Measurements from ENCODE around the gene PIH1D1.

PIH1D1 gene

DNA sequence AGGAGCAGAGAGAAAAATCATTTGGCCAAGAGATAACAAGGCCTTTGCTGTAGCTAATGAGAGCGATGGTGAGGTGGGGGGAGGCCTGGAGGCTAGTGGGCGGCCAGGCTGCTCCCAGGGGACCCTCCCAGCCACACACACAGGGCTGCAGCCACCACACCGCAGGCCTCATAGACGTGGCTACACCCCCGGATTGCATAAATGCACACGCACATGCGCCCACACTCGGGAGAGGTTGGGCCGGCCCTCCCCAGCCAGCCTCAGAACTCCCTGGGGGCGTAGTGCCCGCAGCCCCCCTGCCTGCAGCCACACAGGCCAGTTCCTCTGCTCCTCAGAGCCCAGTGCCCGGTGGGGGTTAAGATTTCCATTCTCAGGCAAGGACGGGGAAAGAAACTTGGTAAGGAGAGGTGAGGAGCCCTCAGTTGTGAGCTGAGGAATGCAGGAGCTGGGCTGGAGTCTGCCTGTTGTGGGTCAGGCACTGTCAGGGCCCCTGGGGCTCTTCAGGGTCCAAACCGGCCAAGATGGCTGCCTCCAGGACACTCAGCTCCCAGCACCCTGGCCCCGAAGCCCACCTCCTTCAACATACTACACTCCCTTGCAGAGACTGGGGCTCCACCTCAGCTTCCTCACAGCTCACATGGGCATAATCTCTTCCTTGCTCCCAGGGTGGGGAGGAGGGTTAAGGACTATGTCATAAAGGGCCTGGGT lies 36.4 kb downstream of the PIH1D1 start:
- TF ChIP-seq GATA2 (IDR thresholded peaks at IDR 0.05; ENCODE audit: low read depth, low read length) (no peak), GATA3 (IDR thresholded peaks at IDR 0.05; ENCODE audit: low read depth, low read length) (no peak)

DNA sequence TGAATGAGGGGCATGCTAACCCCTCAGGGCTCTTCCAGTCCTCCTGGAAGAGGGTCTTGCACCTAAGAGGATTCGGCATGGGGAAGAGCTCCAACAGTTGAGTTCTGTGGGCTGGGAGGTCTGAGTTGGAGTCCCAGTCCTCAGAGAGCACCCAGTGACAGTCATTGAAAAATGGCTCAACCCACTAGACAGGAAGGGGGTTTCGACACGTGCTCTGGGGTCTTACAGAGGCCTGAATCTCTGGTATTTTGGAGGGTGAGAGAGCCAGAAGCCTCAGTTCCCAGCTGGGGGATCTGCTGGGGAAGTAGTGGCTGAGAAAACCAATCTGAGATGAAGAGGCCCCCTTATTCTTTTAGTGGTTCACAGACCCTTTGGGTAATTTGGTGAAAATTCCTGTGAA lies 37.4 kb downstream of the PIH1D1 start:
- no peak for TF ChIP-seq GATA3 (IDR thresholded peaks at IDR 0.05; ENCODE audit: low read depth, low read length)
- TF ChIP-seq GATA2 (IDR thresholded peaks at IDR 0.05; ENCODE audit: low read depth, low read length) = no peak

DNA sequence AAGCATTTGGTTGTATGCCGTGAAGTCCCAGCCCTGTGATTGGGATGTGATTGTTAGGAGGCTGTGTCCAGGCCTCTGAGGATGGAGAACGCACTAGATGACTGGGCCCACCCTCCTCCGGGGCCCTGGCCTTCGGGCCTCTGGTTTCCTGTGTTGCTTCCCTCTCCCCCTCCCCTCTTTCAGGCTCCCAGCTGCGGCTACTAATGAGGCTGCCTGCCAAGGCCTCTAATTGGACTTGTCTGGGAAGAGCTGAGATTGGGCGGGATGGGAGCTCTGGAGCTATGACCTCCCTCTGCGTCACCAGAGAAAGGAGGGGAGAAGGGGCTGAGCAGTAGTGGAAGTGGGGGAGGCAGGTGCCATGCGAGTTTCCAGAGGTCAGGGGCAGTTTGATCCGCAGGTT lies 38.3 kb downstream of the PIH1D1 start:
- no peak for TF ChIP-seq GATA3 (IDR thresholded peaks at IDR 0.05; ENCODE audit: low read depth, low read length)
- TF ChIP-seq GATA2 (IDR thresholded peaks at IDR 0.05; ENCODE audit: low read depth, low read length) = no peak

DNA sequence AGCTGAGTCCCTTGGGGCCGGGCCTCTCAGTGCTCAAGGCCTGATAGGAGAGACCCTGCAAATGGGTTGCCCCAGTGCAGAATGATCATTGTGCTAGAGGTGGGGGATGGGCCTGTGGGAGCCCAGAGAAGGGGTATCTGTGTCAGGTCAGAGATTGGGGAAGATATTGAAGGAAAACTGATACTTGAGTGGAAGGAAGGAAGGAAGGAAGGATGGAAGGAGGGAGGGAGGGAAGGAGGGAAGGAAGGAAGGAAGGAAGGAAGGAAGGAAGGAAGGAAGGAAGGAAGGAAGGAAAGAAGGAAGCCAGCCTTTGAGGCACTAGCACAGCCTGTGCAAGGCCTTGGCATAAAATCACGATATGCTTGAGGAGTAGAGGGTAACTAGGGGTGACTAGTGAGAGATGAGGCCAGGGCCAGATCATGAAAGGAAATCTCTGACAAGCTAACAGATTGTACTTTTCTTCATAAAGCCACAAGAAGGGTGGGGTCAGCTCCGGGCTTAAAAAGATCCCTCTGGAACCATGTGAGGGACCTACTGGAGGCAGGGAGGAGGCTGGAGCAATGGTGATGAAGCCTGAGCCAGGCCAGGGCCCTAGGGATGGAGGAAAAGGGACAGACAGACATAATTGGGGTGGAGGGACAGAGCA lies 39.8 kb downstream of the PIH1D1 start:
- no peak for TF ChIP-seq GATA3 (IDR thresholded peaks at IDR 0.05; ENCODE audit: low read depth, low read length)
- no peak for TF ChIP-seq GATA2 (IDR thresholded peaks at IDR 0.05; ENCODE audit: low read depth, low read length)

DNA sequence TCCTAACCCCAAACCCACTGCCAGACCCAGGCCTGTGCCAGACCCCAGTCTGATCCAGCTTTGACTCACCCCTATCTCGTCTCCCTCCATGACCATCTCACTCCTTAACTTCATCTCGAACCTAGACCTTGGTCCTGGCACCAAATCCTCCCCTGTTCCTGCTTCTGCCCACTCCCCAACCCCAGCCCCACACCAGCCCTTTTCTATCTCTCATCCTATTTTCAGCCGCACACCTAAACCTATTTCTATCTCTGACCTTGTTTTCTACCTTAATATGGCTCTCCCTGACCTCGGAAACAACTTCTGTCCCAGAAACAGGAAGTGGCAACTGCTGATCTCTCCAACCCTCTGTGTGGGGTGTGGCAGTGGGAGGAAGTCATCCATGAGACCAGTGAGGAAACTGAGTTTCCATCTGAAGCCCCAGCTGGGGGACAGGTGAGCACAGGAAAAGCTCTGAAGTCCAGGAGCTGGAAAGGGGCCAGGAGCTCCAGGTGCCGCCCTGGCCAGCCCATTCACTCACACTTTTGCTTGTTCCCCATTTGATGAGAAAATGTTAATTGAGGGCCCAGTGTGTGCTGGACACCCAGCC lies 42.1 kb downstream of the PIH1D1 start:
- TF ChIP-seq GATA2 (IDR thresholded peaks at IDR 0.05; ENCODE audit: low read depth, low read length) (no peak), GATA3 (IDR thresholded peaks at IDR 0.05; ENCODE audit: low read depth, low read length) (no peak)

DNA sequence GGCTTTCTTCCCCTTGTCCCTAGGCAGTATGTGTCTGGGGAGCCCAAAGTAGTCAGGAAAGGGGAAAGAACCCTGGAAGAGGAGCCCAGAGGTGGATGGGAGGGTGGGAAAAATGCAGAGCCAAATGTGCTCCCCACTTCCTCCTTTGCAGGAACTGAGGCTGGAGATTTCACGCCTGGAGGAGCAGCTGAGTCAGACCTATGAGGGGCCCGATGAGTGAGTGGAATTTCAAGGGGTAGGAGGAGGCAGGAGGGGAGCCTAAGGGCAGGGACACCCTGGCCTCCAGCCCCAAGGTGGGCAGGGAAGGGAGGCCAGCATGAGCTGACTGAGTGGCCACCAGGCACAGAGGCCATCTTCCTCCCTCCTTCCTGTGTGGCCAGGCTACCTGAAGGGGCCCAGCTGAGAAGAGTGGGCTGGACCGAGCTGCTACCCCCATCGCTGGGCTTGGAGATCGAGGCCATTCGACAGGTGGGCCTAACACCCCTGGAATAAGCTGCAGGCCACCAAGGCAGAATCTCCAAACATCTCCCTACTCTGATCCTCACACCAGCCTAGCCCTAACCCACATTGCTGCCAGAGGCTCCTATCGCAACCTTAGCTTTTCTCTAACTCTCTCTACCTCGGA lies 42.7 kb downstream of the PIH1D1 start:
- TF ChIP-seq GATA3 (IDR thresholded peaks at IDR 0.05; ENCODE audit: low read depth, low read length) (no peak), GATA2 (IDR thresholded peaks at IDR 0.05; ENCODE audit: low read depth, low read length) (no peak)

DNA sequence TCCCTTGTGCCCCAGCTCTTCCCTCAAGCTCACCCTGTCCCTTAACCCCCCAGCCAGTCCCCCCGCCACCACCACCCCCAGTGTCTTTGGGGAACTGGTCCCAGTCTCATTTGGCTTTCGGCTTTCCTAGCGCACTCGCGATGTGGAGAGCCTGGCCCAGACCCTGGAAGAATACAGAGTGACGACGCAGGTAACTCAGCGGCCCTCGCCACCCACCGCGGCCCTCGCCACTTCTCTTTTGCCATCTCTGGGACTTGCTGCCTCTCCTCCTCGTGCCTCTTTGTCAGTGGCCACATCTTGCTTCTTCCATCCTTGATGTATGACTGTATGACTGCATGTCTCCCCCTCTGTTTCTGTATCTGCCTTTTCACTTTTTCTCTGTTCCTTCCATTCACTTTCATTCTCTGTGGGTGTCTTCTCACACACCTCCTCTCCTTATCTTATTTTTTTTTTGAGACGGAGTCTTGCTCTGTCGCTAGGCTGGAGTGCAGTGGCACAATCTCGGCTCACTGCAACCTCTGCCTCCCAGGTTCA lies 44.1 kb downstream of the PIH1D1 start:
- no peak for TF ChIP-seq GATA2 (IDR thresholded peaks at IDR 0.05; ENCODE audit: low read depth, low read length)
- TF ChIP-seq GATA3 (IDR thresholded peaks at IDR 0.05; ENCODE audit: low read depth, low read length) = no peak

DNA sequence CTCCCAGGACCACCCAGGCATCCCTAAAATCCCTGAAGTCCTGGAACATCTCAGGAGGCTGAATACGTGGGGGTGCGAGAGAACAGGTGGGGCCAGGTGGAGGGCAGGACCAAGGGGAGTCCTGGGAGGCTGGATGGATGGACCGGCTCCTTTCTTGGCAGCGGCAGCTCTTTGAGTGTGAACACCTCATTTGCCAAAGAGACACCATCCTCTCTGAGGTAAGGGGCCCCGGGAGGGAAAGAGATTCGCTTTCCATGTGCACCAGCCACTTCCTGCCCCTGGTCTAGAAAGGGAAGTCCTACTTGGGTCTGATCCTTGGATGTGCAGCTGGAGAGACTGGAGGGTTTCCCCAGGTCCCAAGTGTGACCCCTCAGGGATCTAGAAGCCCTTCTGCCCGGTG lies 44.5 kb downstream of the PIH1D1 start:
- no peak for TF ChIP-seq GATA3 (IDR thresholded peaks at IDR 0.05; ENCODE audit: low read depth, low read length)
- TF ChIP-seq GATA2 (IDR thresholded peaks at IDR 0.05; ENCODE audit: low read depth, low read length) = no peak

DNA sequence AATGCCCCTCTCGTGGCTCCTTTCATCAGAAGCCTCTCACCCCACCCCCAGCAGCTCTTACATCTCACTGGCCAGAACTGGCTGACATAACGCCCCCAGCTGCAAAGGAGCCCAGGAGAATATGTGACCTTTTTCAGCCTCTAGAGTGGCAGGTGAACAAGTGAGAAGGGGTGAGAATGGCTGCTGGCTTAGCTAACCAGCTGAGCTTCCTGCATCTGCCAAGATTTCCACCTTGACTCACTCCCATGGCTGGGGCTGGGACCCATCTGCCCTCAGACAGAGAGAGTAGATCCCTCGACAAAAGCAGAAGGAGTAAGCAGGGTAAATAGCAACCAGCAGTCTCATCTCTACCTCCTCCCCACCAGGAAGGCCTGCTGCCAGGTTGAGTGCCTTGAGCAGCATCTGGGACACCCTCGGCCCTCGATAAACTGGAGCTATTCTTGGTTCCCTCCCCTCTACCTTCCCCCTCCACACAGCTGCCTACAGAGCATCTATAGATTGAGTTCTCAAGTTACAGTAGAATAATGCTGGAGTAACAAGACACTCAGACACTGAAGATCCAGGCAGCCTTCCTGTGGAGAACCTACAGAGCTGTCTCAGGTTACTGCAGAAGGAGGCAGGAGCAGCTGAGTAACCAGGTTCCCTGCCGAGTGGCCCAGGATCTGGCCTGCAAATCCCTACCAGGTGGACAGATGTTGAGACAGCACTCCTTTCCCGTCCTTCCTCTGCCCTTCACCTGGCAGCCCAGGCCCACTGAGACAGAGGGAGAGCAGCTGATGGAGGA lies 48.0 kb downstream of the PIH1D1 start:
- TF ChIP-seq GATA2 (IDR thresholded peaks at IDR 0.05; ENCODE audit: low read depth, low read length) (no peak), GATA3 (IDR thresholded peaks at IDR 0.05; ENCODE audit: low read depth, low read length) (no peak)

DNA sequence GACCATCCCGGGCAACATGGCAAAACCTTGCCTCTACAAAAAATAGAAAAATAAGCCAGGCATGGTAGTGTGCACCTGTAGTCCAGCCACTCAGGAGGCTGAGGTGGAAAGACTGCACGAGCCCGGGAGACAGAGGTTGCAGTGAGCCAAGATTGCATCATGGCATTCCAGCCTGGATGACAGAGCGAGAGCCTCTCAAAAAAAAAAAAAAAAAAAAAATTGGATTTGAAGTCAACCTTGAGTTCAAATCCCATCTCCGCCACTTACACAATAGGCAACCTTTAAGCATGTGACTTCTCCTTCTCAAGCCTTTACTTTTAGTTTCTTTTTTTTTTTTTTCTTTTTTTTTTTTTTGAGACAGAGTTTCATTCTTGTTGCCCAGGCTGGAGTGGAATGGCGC lies 51.6 kb downstream of the PIH1D1 start:
- no peak for TF ChIP-seq GATA3 (IDR thresholded peaks at IDR 0.05; ENCODE audit: low read depth, low read length)
- TF ChIP-seq GATA2 (IDR thresholded peaks at IDR 0.05; ENCODE audit: low read depth, low read length) = no peak

DNA sequence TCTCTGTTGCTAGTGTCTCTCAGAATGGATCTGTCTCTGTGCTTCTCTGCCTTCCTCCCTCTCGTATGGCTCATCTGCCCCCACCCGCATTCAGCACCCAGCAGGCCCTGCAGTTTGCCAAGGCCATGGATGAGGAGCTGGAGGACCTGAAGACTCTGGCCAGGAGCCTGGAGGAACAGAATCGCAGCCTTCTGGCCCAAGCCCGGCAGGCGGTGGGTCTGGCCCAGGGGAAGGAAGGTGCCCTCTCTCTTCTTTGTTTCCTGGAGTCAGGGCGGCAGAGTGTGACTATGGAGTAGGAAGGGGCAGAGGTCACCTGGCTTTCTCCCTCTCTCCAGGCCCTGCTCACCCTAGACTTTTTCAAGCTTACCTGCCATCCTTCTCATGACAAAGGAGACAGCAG lies 52.7 kb downstream of the PIH1D1 start:
- TF ChIP-seq GATA3 (IDR thresholded peaks at IDR 0.05; ENCODE audit: low read depth, low read length) (no peak), GATA2 (IDR thresholded peaks at IDR 0.05; ENCODE audit: low read depth, low read length) (no peak)

DNA sequence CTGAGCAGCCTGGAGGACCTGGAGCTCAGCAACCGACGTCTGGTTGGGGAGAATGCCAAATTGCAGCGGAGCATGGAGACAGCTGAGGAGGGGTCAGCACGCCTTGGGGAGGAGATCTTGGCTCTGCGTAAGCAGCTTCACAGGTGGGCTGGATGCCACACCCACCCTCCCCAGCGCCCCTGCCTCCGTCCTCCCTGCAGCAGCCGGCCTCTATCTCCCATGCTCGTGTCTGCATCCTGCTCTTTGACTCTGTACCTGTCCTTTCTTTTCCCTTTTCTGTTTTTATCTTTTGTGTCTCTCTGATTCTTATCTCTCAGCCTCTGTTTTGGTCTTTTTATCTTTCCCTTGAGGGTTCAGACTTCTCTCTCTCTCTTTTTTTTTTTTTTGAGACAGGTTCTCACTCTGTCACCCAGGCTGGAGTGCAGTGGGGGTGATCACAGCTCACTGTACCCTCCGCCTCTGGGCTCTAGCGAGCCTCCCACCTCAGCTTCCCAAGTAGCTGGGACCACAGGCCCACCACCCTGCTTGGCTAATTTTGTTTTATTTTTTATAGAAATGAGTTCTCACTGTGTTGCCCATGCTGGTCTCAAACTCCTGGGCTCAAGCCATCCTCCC lies 53.5 kb downstream of the PIH1D1 start:
- no peak for TF ChIP-seq GATA3 (IDR thresholded peaks at IDR 0.05; ENCODE audit: low read depth, low read length)

DNA sequence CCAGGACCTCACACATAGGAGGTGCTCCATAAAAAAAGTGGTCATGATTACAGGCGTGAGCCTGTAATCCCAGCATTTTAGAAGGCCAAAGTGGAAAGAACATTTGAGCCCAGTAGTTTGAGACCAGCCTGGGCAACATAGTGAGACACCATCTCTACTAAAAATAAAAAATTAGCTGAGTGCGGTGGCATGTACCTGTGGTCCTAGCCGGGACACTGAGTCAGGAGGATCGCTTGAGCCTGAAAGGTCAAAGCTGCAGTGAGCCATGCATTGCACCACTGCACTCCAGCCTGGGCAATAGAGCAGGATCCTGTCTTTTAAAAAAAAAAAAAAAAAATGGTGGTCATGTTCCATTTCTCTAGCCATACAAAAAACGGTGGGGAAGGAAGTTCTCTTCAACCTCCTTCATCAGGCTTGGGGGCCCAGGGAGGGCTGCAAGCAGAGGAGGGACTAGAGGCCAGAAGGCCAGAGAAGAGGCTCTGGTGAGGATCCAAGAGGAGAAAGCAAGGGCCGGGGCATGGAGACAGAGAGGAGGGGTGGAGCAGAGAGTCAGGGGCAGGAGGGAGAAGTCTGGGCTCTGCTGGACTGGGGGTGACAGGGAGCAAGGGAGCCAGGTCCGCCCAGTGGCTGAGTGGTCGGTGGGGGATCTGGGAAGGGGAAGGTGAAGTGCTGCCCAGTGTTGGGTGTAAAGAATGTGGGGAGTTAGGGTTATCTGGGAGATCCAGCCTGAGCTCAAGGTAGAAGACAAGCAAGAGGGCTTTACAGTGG lies 54.7 kb downstream of the PIH1D1 start:
- TF ChIP-seq GATA2 (IDR thresholded peaks at IDR 0.05; ENCODE audit: low read depth, low read length) (no peak), GATA3 (IDR thresholded peaks at IDR 0.05; ENCODE audit: low read depth, low read length) (no peak)

Data from SH-SY5Y (cell line).